Peyer's patch (tissue), 4 donors: ENCODE measurements around the gene APC2.

Experiments
- POLR2A ChIP-seq, 2 donors: fragments of 450-650 bp; IDR thresholded peaks; one replicate each; pipeline ENCODE4 v1.5.1; 2017; ENCODE audit warnings: antibody characterized with exemption in 2 of 2, mild to moderate bottlenecking in 2 of 2, moderate library complexity in 2 of 2
- TF ChIP-seq, protein P1 (sequence below), 6 experiments: fragments of 450-650 bp in 4 of 6; fragments of 200-600 bp in 2 of 6; sonication (generic) in 1 of 6; IDR thresholded peaks; one replicate each; pipeline ENCODE4 v1.5.1; 2017 to 2019; ENCODE audit warnings: antibody characterized with exemption in 6 of 6, mild to moderate bottlenecking in 3 of 6, moderate library complexity in 1 of 6

DNA sequence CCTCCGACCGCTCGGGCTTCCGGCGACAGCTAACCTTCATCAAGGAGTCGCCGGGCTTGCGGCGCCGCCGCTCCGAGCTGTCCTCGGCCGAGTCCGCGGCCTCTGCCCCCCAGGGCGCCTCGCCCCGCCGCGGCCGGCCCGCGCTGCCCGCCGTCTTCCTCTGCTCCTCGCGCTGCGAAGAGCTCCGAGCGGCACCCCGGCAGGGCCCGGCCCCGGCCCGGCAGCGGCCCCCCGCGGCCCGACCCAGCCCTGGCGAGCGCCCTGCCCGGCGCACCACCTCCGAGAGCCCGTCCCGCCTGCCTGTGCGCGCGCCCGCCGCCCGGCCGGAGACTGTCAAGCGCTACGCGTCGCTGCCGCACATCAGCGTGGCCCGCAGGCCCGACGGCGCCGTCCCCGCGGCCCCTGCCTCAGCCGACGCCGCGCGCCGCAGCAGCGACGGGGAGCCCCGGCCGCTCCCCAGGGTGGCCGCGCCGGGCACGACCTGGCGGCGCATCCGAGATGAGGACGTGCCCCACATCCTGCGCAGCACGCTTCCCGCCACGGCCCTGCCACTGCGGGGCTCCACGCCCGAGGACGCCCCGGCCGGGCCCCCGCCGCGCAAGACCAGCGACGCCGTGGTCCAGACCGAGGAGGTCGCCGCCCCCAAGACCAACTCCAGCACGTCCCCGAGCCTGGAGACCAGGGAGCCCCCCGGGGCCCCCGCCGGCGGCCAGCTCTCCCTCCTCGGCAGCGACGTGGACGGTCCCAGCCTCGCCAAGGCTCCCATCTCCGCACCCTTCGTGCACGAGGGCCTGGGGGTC lies 19.5 kb downstream of the APC2 start:
- no peak for TF ChIP-seq POLR2A (IDR thresholded peaks at IDR 0.05)
- TF ChIP-seq, protein P1, sequence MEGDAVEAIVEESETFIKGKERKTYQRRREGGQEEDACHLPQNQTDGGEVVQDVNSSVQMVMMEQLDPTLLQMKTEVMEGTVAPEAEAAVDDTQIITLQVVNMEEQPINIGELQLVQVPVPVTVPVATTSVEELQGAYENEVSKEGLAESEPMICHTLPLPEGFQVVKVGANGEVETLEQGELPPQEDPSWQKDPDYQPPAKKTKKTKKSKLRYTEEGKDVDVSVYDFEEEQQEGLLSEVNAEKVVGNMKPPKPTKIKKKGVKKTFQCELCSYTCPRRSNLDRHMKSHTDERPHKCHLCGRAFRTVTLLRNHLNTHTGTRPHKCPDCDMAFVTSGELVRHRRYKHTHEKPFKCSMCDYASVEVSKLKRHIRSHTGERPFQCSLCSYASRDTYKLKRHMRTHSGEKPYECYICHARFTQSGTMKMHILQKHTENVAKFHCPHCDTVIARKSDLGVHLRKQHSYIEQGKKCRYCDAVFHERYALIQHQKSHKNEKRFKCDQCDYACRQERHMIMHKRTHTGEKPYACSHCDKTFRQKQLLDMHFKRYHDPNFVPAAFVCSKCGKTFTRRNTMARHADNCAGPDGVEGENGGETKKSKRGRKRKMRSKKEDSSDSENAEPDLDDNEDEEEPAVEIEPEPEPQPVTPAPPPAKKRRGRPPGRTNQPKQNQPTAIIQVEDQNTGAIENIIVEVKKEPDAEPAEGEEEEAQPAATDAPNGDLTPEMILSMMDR (IDR thresholded peaks at IDR 0.05): no peak
